ENCODE data around the gene ROR2. TPM values are rescaled to one million over a fixed set of nuclear protein-coding genes. Genes with fewer than 3 reads are reported as not detected.

Gene ROR2
- total RNA-seq, 6 experiments from 2014 or later: 0.09 TPM; not detected in 5

DNA sequence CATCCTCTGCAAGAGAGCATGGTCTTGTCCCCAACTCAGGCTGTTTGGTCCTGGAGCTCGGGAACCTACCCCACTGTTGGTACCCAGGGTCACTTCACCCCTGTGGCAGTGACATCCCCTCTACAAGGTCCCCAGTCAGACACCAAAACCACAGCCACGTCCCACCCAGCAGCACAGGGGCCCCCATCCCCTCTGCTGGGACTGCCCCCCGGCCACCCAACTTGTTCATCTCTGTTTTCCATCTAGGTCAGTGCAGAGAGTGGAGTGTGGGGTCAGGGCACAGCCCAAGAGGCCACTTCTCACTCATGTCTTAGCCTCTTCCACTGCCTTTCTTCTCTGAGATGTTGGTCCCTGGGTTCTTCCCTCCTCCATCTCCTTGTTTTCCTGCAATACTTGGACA lies 292.5 kb downstream of the ROR2 start:
- peaks cover 18% of the 10 kb centered on the region for H3K27me3 Mint-ChIP-seq (ENCODE audit: insufficient read depth)
- H3K4me3 Mint-ChIP-seq: no peak overlapping the region
- no peak for DNase-seq
- no peak overlapping the region for H3K27ac Mint-ChIP-seq
- TF ChIP-seq, protein P1, sequence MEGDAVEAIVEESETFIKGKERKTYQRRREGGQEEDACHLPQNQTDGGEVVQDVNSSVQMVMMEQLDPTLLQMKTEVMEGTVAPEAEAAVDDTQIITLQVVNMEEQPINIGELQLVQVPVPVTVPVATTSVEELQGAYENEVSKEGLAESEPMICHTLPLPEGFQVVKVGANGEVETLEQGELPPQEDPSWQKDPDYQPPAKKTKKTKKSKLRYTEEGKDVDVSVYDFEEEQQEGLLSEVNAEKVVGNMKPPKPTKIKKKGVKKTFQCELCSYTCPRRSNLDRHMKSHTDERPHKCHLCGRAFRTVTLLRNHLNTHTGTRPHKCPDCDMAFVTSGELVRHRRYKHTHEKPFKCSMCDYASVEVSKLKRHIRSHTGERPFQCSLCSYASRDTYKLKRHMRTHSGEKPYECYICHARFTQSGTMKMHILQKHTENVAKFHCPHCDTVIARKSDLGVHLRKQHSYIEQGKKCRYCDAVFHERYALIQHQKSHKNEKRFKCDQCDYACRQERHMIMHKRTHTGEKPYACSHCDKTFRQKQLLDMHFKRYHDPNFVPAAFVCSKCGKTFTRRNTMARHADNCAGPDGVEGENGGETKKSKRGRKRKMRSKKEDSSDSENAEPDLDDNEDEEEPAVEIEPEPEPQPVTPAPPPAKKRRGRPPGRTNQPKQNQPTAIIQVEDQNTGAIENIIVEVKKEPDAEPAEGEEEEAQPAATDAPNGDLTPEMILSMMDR (IDR thresholded peaks at IDR 0.05): no peak
- no peaks in the 10 kb centered on the region for H3K9me3 Mint-ChIP-seq
- no peaks in the 10 kb centered on the region for H3K4me1 Mint-ChIP-seq (ENCODE audit: low read depth)
- H3K36me3 Mint-ChIP-seq (ENCODE audit: low read depth): no peaks in the 10 kb centered on the region

GRCh38 chr9:91655658-91656057 lies 294.4 kb downstream of the ROR2 start:
- no peak for DNase-seq
- H3K4me1 Mint-ChIP-seq (ENCODE audit: low read depth): no peaks in the 10 kb centered on the region
- no peak overlapping the region for H3K4me3 Mint-ChIP-seq
- H3K27ac Mint-ChIP-seq: no peak overlapping the region
- H3K9me3 Mint-ChIP-seq: no peaks in the 10 kb centered on the region
- TF ChIP-seq, protein P1 (IDR thresholded peaks at IDR 0.05): no peak
- peaks cover 13% of the 10 kb centered on the region for H3K27me3 Mint-ChIP-seq (ENCODE audit: insufficient read depth)
- no peaks in the 10 kb centered on the region for H3K36me3 Mint-ChIP-seq (ENCODE audit: low read depth)

- Mint-ChIP-seq H3K27ac (no peak overlapping the region), H3K36me3 (ENCODE audit: low read depth) (no peaks in the 10 kb centered on the region), H3K27me3 (ENCODE audit: insufficient read depth) (peaks cover 13% of the 10 kb centered on the region), H3K4me3 (no peak overlapping the region), H3K4me1 (ENCODE audit: low read depth) (no peaks in the 10 kb centered on the region), H3K9me3 (no peaks in the 10 kb centered on the region)
- TF ChIP-seq, protein P1 (IDR thresholded peaks at IDR 0.05): no peak
- DNase-seq: no peak
Observed at GRCh38 chr9:91655215-91655614, 294.8 kb downstream of the ROR2 start.

- DNase-seq: no peak
- H3K27ac Mint-ChIP-seq: no peak overlapping the region
- peaks cover 13% of the 10 kb centered on the region for H3K27me3 Mint-ChIP-seq (ENCODE audit: insufficient read depth)
- H3K4me3 Mint-ChIP-seq: no peak overlapping the region
- H3K9me3 Mint-ChIP-seq: no peaks in the 10 kb centered on the region
- no peaks in the 10 kb centered on the region for H3K36me3 Mint-ChIP-seq (ENCODE audit: low read depth)
- H3K4me1 Mint-ChIP-seq (ENCODE audit: low read depth): no peaks in the 10 kb centered on the region
- TF ChIP-seq, protein P1 (IDR thresholded peaks at IDR 0.05): no peak
Observed at GRCh38 chr9:91654527-91654926, 295.5 kb downstream of the ROR2 start.

- Mint-ChIP-seq H3K9me3 (no peaks in the 10 kb centered on the region), H3K36me3 (ENCODE audit: low read depth) (no peaks in the 10 kb centered on the region), H3K27me3 (ENCODE audit: insufficient read depth) (peaks cover 19% of the 10 kb centered on the region), H3K4me1 (ENCODE audit: low read depth) (no peaks in the 10 kb centered on the region), H3K4me3 (no peak overlapping the region), H3K27ac (no peak overlapping the region)
- TF ChIP-seq, protein P1 (IDR thresholded peaks at IDR 0.05): no peak
- no peak for DNase-seq
Observed at GRCh38 chr9:91647371-91647770, 302.7 kb downstream of the ROR2 start.

DNA sequence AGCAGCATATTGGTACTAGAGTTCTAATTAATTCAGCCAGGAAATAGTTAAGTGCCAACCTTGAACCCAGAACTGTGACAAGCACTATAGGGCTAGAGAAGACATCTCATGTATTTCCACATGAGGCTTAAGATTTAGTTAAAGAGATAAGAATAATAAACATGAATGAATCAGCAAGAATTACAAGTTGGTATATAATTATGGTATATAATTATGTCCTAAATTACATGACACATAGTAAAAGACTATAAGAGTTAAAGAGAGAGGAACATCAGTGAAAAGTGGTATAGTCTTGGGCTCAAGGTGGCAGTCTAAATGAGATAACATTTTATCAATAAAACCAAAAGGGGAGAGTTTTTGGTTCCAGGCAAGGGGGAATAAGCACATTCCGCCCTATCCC lies 303.3 kb downstream of the ROR2 start:
- TF ChIP-seq, protein P1 (IDR thresholded peaks at IDR 0.05): no peak
- peaks cover 19% of the 10 kb centered on the region for H3K27me3 Mint-ChIP-seq (ENCODE audit: insufficient read depth)
- no peak overlapping the region for H3K4me3 Mint-ChIP-seq
- H3K9me3 Mint-ChIP-seq: no peaks in the 10 kb centered on the region
- no peaks in the 10 kb centered on the region for H3K4me1 Mint-ChIP-seq (ENCODE audit: low read depth)
- H3K27ac Mint-ChIP-seq: no peak overlapping the region
- no peak for DNase-seq
- no peaks in the 10 kb centered on the region for H3K36me3 Mint-ChIP-seq (ENCODE audit: low read depth)

Data from HFFc6 (cell line).